Measurements from ENCODE around the gene KCNA10. TPM values are rescaled to one million over a fixed set of nuclear protein-coding genes. Genes with fewer than 3 reads are reported as not detected.

Gene KCNA10
- total and polyA plus RNA-seq, 2 of the 13 experiments (the other 11 are each of a cell fraction or from before 2014, with no cell fraction given) = not detected

GRCh38 chr1:110490791-110491451 is 28.1 kb downstream of the KCNA10 start:
- no TSS peak for BruUV-seq (replicated peaks)
- TF ChIP-seq ZNF350 (CRISPR knock-in tag; IDR thresholded peaks at IDR 0.05; ENCODE audit: borderline replicate concordance, low read depth) (no peak), ATF7 (IDR thresholded peaks at IDR 0.05) (peak; percentile 95), ATF7 (CRISPR knock-in tag; IDR thresholded peaks at IDR 0.05) (no peak), GLMP (CRISPR knock-in tag; IDR thresholded peaks at IDR 0.05; ENCODE audit: borderline replicate concordance) (no peak), HMGA1 (CRISPR knock-in tag; conservative IDR thresholded peaks at IDR 0.05) (no peak), CEBPB (IDR thresholded peaks at IDR 0.05; ENCODE audit: borderline replicate concordance, low read depth, low read length) (0 out of 2 replicates have a peak, but pooled peaks have one; percentile 27), ZNF740 (CRISPR knock-in tag; IDR thresholded peaks at IDR 0.05) (no peak), ZNF607 (CRISPR knock-in tag; IDR thresholded peaks at IDR 0.05; ENCODE audit: borderline replicate concordance) (no peak), DRAP1 (CRISPR knock-in tag; IDR thresholded peaks at IDR 0.05) (no peak), ZNF784 (CRISPR knock-in tag; IDR thresholded peaks at IDR 0.05; ENCODE audit: borderline replicate concordance) (no peak), ZNF264 (CRISPR knock-in tag; IDR thresholded peaks at IDR 0.05) (no peak), HINFP (CRISPR knock-in tag; IDR thresholded peaks at IDR 0.05; ENCODE audit: low read depth) (no peak), ZNF775 (CRISPR knock-in tag; IDR thresholded peaks at IDR 0.05; ENCODE audit: borderline replicate concordance) (no peak), SCMH1 (CRISPR knock-in tag; IDR thresholded peaks at IDR 0.05; ENCODE audit: borderline replicate concordance) (no peak), CREB1 (IDR thresholded peaks at IDR 0.05) (peak; percentile 96), CREB1 (CRISPR knock-in tag; IDR thresholded peaks at IDR 0.05) (no peak), ZBTB20 (CRISPR knock-in tag; IDR thresholded peaks at IDR 0.05; ENCODE audit: borderline replicate concordance, low read depth) (no peak), TOE1 (CRISPR knock-in tag; IDR thresholded peaks at IDR 0.05) (no peak), KDM3A (CRISPR knock-in tag; IDR thresholded peaks at IDR 0.05; ENCODE audit: low read depth) (no peak)
- DNase-seq (ENCODE audit: low spot score) (no peak), FAIRE-seq (no peak), ATAC-seq (no peak)
- Histone ChIP-seq H3K9me3 (ENCODE audit: low read length) (no peaks in the 10 kb centered on the region), H3K4me1 (ENCODE audit: insufficient read depth, low read length) (no peaks in the 10 kb centered on the region), H2AFZ (ENCODE audit: low read length) (no peak overlapping the region), H3K4me3 (replicated peaks in 1 of 3; ENCODE audit: insufficient read depth in 1 of 3, low read depth in 2 of 3, low read length in 3 of 3) (no peak overlapping the region), H3K27ac (ENCODE audit: extremely low read length, insufficient read depth, low read length) (no peak overlapping the region), H3K27me3 (ENCODE audit: control insufficient read depth in 1 of 2, insufficient read depth in 2 of 2, low read length in 2 of 2) (no peaks in the 10 kb centered on the region; a peak in 2 of 5 replicates), H3K36me3 (replicated peaks in 1 of 2; ENCODE audit: control insufficient read depth in 1 of 2, insufficient read depth in 2 of 2, low read length in 2 of 2) (no peaks in the 10 kb centered on the region), H4K20me1 (ENCODE audit: insufficient read depth, low read length) (no peaks in the 10 kb centered on the region), H3K9ac (ENCODE audit: insufficient read depth, low read depth, low read length) (no peak overlapping the region), H3K4me2 (ENCODE audit: low read depth, low read length) (no peak overlapping the region), H3K79me2 (ENCODE audit: insufficient read depth, low read length) (no peaks in the 10 kb centered on the region)
- POLR2A ChIA-PET = no interaction called here
- intact Hi-C loops (cut with micrococcal nuclease; ENCODE audit: unreplicated experiment) (no loop called here), in situ Hi-C loops (cut with HindIII; ENCODE audit: extremely low pct_ligation_motif_present, low pct_unique_long_range_greater_than_20kb) (loop anchor here (10.0 kb wide), 1 partner anchor 286 kb away; no protein-coding TSS in a partner anchor)
- WGBS (ENCODE audit: low lambda C conversion rate) = 26% methylated on average over 10 of the region's 11 CpGs
- CTCF ChIA-PET (ENCODE audit: low intra/inter-chr PET ratio, low total read pairs) = no interaction called here

Measured in HepG2 (cell line).